ENCODE measurements around the gene CTCF. TPM values are rescaled to one million over a fixed set of nuclear protein-coding genes. Genes with fewer than 3 reads are reported as not detected.

CTCF gene
- total RNA-seq, 2 experiments from 2014 or later: 43.8 to 46.4 TPM

- peaks cover 15% of the 10 kb centered on the region for H3K36me3 Mint-ChIP-seq (ENCODE audit: low read depth)
- H3K36me3 ChIP-seq (ENCODE audit: insufficient read depth, low read length): peaks cover 25% of the 10 kb centered on the region
- peaks cover 45% of the 10 kb centered on the region for H3K4me1 ChIP-seq (ENCODE audit: insufficient read depth, low read length)
- H3K4me3 ChIP-seq (ENCODE audit: low read length): peak overlapping the region; percentile 95
- H3K4me3 Mint-ChIP-seq: peak overlapping the region; percentile 94
- DNase-seq: peak in 2 of 14 experiments; percentile 33 to 59
- H3K9me3 Mint-ChIP-seq: no peaks in the 10 kb centered on the region
- no peaks in the 10 kb centered on the region for H3K27me3 ChIP-seq (ENCODE audit: control insufficient read depth in 1 of 2, insufficient read depth in 2 of 2, low read length in 2 of 2)
- ATAC-seq (ENCODE audit: poor library complexity): peak; percentile 1
- peaks cover 39% of the 10 kb centered on the region for H3K4me1 Mint-ChIP-seq (ENCODE audit: low read depth)
- TF ChIP-seq CTCF (IDR thresholded peaks at IDR 0.05): no peak
- ChIA-PET POLR2A (interaction anchor here (0.6 to 3.9 kb wide), 10 partner anchors 16 to 633 kb away, joined by 3 to 52 read pairs (median 3); partner anchors contain the start of genes ATP6V0D1, CARMIL2, CTCF and NFATC3), CTCF (interaction anchor here (1.5 to 4.0 kb wide), 5 partner anchors 16 to 180 kb away, joined by 3 to 26 read pairs (median 4); partner anchors contain the start of genes ATP6V0D1, CARMIL2 and CTCF)
- no peaks in the 10 kb centered on the region for H3K9me3 ChIP-seq (ENCODE audit: control insufficient read depth in 1 of 2, insufficient read depth in 1 of 2, low read length in 2 of 2)
- intact Hi-C loops (cut with DNase I, micrococcal nuclease): loop anchor here in 1 of 2 experiments (5.0 kb wide), 1 partner anchor 146 kb away; the partner anchor contains the start of genes RANBP10 and TSNAXIP1
- H3K27ac ChIP-seq (ENCODE audit: low read depth in 1 of 2, low read length in 2 of 2): peak overlapping the region; percentile 79 to 93
- no peaks in the 10 kb centered on the region for H3K27me3 Mint-ChIP-seq
- H3K27ac Mint-ChIP-seq: peak overlapping the region; percentile 94
Observed at GRCh38 chr16:67661101-67661761, 98.9 kb downstream of the CTCF start.

GRCh38 chr16:67661886-67662652, 99.7 kb downstream of the CTCF start:
- Mint-ChIP-seq H3K27me3 (no peaks in the 10 kb centered on the region), H3K36me3 (ENCODE audit: low read depth) (peaks cover 14% of the 10 kb centered on the region), H3K9me3 (no peaks in the 10 kb centered on the region), H3K4me1 (ENCODE audit: low read depth) (peaks cover 39% of the 10 kb centered on the region), H3K27ac (peak overlapping the region; percentile 94), H3K4me3 (peak overlapping the region; percentile 94)
- intact Hi-C loops (cut with DNase I, micrococcal nuclease): loop anchor here in 1 of 2 experiments (5.0 kb wide), 1 partner anchor 145 kb away; the partner anchor contains the start of genes RANBP10 and TSNAXIP1
- peaks cover 18% of the 10 kb centered on the region for H3K36me3 ChIP-seq (ENCODE audit: insufficient read depth, low read length)
- ATAC-seq (ENCODE audit: poor library complexity) (no peak), DNase-seq (peak in 1 of 14 experiments; percentile 50)
- ChIA-PET POLR2A (interaction anchor here (1.2 to 3.9 kb wide), 3 partner anchors 17 to 101 kb away, joined by 6 to 52 read pairs (median 7); partner anchors contain the start of genes CARMIL2 and CTCF), CTCF (interaction anchor here (1.5 to 4.0 kb wide), 3 partner anchors 17 to 141 kb away, joined by 3 to 26 read pairs (median 4); partner anchors contain the start of genes CARMIL2 and CTCF)
- no peaks in the 10 kb centered on the region for H3K9me3 ChIP-seq (ENCODE audit: control insufficient read depth in 1 of 2, insufficient read depth in 1 of 2, low read length in 2 of 2)
- no peak overlapping the region for H3K27ac ChIP-seq (ENCODE audit: low read depth in 1 of 2, low read length in 2 of 2)
- peaks cover 52% of the 10 kb centered on the region for H3K4me1 ChIP-seq (ENCODE audit: insufficient read depth, low read length)
- no peaks in the 10 kb centered on the region for H3K27me3 ChIP-seq (ENCODE audit: control insufficient read depth in 1 of 2, insufficient read depth in 2 of 2, low read length in 2 of 2)
- TF ChIP-seq CTCF (IDR thresholded peaks at IDR 0.05): no peak
- no peak overlapping the region for H3K4me3 ChIP-seq (ENCODE audit: low read length)

DNA sequence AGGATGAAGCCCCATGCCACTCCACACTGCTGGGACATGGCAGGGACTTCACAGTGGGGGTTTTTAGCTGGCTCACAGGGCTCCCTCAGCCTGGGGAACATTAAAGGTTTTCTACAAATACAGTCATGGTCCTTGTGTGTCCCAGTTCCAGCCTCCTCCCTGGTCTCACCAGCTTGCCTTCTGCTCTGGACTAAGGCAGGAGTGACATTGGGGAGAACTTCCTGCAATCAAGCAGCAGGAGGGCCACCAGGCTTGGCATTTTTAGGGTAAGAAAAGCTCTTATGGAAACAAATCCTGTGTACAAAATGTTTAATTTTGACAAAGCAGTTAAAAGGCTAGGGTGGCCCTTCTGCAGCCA, 100.3 kb downstream of the CTCF start:
- DNase-seq: no peak
- Histone ChIP-seq H3K27ac (ENCODE audit: low read depth in 1 of 2, low read length in 2 of 2) (no peak overlapping the region), H3K4me3 (ENCODE audit: low read length) (no peak overlapping the region), H3K4me1 (ENCODE audit: insufficient read depth, low read length) (peaks cover 57% of the 10 kb centered on the region), H3K9me3 (ENCODE audit: control insufficient read depth in 1 of 2, insufficient read depth in 1 of 2, low read length in 2 of 2) (no peaks in the 10 kb centered on the region), H3K36me3 (ENCODE audit: insufficient read depth, low read length) (peaks cover 12% of the 10 kb centered on the region), H3K27me3 (ENCODE audit: control insufficient read depth in 1 of 2, insufficient read depth in 2 of 2, low read length in 2 of 2) (no peaks in the 10 kb centered on the region)
- no peak for ATAC-seq (ENCODE audit: poor library complexity)
- no peak for TF ChIP-seq CTCF (IDR thresholded peaks at IDR 0.05)
- Mint-ChIP-seq H3K27ac (no peak overlapping the region), H3K27me3 (no peaks in the 10 kb centered on the region), H3K9me3 (no peaks in the 10 kb centered on the region), H3K36me3 (ENCODE audit: low read depth) (peaks cover 14% of the 10 kb centered on the region), H3K4me3 (peak overlapping the region; percentile 62), H3K4me1 (ENCODE audit: low read depth) (peaks cover 41% of the 10 kb centered on the region)
- intact Hi-C loops (cut with DNase I, micrococcal nuclease): loop anchor here in 1 of 2 experiments (5.0 kb wide), 1 partner anchor 145 kb away; the partner anchor contains the start of genes RANBP10 and TSNAXIP1
- ChIA-PET CTCF (interaction anchor here (1.6 to 4.0 kb wide), 3 partner anchors 17 to 141 kb away, joined by 4 to 26 read pairs (median 14); partner anchors contain the start of gene CARMIL2), POLR2A (interaction anchor here (1.0 to 2.3 kb wide), 3 partner anchors 17 to 182 kb away, joined by 4 to 7 read pairs (median 6); partner anchors contain the start of genes ATP6V0D1 and CARMIL2)

Measured in CD4-positive, alpha-beta T cell (primary cell).